ENCODE results near the gene VWA5B1.

- no peak for TF ChIP-seq CTCF (IDR thresholded peaks at IDR 0.05)
- no peak for TF ChIP-seq POLR2A (IDR thresholded peaks at IDR 0.05)
These were observed 55.8 kb downstream of the VWA5B1 start for GRCh38 chr1:20346433-20346832.

Data from uterus (tissue), 2 donors.